GM19035 (cell line): Measurements from ENCODE around the gene CCDC57.

ENCODE experiments used
- ATAC-seq: cut with Tn5 transposase; IDR thresholded peaks from one replicate; pipeline ENCODE4 v1.9.1; 2021; ENCODE audit not compliant: unreplicated experiment

The CCDC57 gene

DNA sequence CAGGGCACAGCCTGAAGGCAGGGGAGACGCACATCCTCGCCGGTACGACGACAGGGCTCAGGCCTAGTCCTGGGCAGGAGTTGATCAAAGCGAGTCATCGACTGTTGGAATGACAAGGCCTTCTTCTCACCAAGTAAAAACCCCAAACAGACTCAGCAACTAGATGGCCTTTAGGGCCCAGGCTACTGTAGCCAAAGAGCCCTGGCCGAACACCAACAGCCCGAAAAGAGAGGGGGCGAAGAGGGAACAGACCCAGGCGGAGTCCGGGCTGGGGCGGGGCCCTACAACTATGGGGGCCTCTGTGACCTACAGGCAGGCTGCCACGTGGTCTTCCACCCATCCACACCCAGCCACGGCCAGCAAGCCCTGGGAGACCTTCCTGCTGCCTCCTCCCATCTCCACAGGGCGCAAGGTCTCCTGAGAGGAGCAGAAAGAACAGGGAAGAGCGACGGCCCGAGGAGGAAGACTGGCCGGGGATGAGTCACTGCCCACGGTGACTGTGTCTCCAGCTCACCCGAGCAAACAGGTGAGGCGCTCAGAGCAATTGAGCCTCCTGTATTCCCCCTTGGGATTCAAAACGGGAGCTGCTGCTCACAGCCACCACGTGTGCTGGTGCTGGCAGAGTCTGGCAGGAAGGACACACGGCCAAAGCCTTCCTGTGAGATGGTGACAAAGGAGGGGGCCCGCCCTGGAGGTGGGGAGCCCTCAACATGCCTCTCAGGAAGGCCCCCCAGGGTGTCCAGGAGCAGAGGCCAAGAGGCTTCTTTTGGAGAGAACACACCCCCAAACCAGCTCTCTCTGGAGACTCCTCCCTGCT is 33.9 kb upstream of the CCDC57 start:
- no peak for ATAC-seq

DNA sequence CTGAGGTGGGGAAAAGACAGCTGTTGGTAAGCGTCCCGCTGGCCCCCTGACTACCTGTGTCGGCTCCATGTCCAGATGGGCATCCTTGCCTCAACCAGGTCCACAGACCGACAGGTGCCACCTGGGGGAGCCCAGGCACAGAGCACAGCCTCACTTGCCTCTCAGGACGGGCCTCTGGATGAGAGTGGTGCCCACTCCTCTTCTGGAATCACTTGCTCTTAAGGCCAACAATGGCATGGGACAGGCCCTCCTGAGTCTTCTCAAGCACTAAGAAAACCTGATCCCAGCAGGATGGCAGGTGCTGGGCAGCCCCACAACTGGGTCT is 33.4 kb upstream of the CCDC57 start:
- no peak for ATAC-seq

DNA sequence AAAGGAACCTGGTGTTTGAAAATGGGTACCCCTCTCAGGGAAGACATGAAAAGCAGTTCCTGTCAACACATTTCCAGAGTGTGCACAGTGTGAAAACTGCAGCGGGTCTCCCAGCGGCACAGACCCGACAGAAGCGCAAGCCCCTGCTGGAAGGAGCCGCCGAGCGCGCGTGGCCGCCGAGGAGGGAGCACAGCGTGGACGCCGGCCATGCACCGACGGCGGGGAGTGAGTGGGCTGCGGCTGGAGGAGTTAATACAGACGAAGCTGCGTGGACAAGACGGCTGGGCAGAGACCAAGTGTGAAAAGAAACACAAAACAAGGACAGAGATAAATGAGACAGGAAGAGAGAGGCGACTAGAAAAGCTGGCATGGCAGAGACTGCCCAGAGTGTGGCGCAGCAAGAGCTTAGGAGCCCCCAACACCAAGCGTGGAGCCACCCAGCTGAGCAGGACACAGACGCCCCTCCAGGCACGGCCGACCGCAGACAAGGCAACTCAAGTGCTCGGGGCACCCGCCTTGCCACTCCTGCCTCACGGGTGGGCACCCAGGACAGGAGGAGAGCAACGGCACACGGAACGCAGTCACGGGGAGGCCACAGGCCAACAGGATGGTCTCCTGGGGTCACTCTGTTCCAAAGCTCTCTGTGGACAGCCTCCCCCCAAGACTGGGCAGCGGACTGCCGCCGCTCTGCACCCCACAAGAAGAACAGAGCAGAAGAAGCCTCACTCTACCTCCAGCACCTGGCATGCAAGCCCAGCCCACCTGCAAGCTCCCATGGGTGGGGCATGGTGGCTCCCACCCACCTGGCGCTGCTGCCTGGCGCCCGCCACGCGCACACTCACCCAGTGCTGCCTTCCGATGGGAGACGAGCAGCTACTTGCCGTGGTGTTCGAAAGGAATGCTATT is 32.7 kb upstream of the CCDC57 start:
- no peak for ATAC-seq

DNA sequence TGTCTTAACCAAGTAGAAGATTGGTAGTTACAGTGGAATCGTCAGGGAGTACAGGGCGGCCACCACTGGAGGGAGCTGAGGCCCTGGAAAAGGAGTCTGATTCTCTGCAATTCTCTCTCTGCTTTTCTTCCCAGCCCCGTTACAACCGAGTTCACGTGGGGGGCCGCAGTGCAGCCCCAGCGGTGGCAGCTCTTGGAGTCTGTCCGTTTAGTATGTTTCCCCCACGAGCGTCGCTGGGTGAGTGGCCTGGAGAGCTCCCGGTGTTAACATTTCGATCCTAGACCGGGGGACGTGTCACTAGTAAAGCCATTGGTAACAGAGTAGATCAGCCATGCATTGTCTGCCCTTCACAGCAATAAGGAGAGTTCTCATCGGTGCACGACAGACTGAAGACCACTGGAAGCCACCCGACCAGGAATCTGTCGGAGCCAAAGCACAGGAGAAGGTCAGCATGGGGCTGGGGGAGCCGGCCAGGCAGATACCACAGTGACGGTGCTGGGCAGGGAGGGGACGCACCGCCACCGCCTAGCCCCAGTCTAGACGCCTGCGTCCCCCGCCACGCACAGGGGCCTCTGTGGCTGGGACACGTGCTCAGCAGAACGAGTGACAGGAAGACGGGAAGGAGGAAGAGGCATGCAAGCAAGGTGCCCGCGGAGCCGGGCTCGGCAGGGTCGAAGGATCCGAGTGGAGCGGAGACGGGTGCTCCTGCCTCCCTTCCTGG is 31.9 kb upstream of the CCDC57 start:
- no peak for ATAC-seq

DNA sequence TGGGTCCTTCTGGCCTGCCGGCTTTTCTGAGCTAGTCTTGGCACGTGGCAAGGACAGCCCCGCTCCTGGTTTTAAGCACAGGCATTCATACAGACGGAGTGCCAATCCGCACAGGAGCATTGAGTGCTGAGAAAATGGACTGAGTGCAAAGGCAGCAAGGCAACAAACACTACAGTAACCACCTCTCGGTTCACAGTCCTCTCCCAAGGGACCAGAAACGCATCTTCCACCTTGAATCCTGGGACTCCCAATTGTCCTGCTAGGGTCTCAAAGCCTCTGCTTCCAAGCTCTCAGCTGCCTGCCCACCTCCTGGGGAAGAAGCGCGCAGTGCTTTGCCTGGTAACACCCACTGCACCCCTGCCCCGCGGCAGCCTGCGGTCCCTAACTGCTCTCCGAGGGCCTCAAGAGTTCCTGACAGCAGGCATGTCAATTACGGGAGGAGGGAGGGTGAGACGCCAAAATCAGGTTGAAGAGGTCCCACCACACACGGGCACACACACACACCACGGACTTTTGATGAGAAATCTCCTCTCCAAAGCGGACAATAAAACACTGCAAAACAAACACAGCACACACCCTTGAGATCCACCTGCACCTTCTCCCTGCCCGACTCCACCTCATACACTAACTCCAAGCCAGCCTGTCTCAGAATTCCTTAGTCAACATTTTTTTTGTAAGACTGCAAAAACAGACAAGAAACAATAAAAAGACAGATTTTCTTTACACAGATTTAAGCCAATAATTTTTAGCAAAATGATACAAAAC is 31.2 kb upstream of the CCDC57 start:
- no peak for ATAC-seq

DNA sequence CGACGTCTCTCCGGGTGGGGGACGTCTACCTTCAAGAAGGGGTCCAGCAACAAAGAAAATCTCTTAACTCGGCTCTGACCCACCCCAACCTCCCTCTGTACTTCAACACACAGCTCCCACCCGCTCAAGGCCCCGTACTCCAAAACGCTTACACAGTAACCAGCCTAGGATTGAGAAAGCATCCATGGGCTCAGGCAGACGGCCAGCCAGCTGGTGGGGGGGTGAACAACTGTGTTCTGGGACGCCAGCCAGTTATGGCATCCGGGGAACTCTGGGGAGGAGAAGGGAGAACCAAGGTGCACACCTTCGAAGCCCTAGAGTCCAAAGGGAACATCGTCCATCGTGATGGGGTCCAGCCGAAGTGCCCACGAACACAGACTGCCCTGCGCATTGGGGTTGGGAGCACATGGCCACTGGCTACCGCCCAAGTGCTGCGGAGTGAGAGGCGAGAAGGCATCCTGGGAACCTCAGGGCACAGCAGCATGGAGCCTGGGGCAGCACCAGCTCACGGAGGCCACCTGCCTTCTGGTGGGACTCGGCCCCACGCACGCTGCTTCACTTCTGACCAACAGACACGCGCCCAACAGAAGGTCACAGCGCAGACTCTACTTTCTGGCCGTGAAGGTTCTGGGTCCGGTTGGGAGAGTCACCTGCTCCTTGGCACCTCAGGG is 30.5 kb upstream of the CCDC57 start:
- no peak for ATAC-seq

DNA sequence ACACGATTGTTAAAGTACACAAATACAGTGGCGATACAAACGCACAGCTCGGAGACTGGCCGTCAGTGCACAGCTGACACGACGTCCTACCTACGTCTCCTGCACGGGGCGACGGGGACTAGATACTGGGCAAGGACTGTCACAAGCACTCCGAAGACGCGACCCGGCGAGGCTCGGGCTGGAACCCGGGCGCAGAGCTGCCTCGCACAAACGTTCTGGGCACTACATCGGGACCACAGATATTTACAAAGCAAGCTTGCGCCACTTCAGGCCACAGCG is 30.0 kb upstream of the CCDC57 start:
- no peak for ATAC-seq

DNA sequence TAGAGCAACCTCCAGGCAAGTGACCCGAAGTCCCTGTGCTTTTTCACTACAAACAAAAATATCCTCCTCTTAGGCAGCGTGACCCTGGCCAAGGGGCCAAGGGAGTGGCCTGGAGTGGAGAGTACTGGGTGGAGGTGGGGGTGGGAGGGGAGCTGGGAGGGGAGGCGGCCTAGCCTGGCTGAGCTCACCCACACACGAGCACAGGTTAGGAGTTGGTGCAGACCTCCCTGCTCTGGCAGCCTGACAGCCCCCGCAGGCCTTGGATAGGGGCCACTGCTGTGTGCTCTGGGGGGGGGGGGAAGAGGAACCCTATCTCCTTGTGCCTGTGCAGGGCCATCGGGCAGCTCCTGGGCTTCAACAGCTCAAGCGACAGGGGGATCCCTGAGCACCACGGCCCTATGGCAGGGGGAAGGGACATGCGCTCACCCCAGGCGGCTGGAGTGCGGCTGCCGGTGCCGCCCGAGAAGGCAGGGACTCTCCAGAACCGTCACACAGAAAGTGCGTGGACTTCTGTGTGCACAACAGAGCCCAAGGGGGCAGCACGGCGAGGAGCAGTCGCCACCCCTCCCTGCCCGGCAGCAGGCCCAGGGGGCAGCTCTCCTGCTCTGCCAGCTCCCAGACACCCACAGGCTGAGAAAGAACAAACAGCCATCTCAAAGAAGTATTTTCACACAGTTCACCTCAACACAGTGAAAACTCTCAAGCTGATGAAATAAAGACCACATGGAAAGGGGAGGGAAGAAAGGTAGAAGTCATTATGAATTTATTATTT is 29.5 kb upstream of the CCDC57 start:
- ATAC-seq: no peak

DNA sequence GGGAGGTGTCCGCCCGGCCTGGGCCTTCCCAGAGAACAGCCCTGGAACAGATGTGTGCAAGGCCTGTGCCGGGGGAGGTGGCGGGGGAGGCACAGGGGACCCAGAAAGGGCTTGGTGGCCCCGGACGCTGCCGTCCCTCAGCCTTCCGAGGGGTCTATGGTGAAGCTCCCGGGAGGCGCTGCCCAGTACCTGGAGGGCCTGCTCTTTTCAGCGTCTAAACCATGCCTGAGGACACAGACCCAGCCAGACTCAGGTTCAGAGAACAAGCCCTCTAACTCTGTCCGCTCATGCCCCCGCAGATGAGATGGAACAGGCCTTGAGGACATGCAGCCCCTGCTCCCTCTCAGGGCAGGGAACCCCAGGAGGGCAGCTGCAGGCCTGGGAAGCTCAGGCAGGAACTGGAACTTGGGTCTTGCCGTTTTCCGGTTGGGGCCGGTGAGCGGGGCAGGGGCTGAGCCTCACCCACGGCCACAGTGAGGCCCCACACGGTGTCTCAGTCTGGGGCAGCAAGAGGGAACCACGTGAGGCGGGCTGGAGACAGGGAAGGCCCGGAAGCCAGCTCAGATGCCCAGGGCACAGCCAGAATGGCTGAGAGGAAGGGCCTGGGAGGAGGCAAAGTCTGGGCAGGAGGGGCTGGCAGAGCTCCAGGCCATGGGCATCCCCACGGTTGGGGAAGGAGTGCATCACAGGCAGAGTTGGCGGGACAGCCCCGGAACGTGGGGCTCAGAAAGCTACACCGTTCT is 28.7 kb upstream of the CCDC57 start:
- no peak for ATAC-seq

DNA sequence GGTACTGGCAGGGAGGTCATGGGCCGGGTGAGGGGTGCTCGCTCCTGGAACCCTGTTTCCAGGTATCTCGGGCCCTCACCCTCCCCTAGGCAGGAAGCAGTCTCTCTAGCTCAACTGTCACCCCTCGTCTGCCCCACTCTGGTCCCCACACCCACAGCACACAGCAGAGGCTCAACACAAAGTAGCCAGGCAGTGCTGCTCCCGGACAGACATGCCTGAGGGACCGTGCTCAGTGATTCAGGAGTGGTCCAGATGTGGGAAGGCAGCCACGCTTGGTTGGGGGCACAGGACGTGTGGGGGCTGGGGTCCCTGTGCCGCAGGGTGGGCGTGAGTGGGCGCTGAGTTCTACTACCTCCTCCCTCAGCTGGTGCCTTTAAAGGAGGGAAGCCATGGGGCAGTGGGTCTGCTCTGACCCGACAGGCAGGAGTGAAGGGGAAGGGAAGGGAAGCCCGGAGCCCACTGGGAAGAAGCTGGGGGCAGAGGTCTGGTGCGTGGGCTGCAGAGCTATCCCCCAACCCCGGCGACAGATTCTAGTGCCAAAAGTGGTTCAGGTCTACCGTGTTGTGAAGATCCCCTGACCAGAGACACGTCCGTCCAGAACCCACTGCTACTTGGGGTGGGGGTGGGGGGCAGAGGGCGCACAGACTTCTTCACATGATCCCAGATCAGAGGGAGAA is 28.0 kb upstream of the CCDC57 start:
- ATAC-seq: no peak

DNA sequence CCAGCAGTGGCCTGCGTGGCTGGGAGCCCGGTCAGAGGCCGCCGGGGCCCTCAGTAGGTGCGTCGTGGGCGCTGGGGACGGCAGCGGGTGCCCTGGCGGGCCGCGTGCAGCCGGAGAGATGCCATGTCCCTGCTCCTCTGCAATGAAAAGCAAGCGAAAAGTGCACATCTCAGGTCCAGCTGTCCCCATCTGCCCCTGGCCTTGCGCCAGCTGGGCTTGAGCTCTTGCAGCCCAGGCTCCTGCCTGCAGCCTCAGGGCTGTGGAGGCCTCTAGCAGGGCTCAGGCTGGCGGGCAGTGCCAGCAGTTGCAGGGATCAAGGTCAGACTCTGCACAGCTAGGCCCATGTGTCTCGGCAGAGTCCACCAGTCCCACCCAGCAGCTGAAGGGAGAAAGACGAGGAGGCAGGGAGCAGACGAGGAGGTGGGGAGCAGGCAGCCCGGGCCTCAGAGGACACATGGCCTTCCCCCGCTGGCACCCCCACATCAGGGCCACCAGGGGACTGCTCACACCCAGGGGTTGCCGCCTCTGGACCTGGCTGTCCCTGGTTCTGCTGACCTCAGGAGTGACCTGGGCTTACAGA is 27.4 kb upstream of the CCDC57 start:
- ATAC-seq: no peak

DNA sequence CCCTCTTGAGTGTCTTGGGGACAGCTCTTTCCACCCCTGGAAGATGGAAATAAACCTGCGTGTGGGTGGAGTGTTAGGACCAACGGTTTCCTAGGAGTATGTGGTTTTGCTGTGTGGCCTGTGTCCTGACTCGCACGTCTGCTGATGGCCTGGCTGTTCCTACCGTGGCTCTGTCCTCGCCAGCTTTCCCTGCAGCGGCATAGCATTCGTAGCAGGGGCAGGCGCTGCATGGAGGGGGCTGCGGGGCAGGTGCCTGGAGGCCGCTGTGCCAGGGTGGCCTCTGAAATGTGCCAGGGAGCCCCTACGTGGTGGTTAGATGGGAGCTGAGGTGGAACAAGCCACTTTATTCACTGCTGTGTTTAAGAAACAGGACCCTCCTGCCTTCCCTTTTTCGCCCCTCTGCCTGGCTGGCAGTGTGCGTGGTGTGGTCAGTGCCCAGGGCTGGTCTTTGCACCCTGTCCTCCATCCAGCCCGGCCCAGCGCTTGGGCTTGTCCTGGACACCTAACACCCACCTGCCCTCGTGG is 26.8 kb upstream of the CCDC57 start:
- no peak for ATAC-seq

DNA sequence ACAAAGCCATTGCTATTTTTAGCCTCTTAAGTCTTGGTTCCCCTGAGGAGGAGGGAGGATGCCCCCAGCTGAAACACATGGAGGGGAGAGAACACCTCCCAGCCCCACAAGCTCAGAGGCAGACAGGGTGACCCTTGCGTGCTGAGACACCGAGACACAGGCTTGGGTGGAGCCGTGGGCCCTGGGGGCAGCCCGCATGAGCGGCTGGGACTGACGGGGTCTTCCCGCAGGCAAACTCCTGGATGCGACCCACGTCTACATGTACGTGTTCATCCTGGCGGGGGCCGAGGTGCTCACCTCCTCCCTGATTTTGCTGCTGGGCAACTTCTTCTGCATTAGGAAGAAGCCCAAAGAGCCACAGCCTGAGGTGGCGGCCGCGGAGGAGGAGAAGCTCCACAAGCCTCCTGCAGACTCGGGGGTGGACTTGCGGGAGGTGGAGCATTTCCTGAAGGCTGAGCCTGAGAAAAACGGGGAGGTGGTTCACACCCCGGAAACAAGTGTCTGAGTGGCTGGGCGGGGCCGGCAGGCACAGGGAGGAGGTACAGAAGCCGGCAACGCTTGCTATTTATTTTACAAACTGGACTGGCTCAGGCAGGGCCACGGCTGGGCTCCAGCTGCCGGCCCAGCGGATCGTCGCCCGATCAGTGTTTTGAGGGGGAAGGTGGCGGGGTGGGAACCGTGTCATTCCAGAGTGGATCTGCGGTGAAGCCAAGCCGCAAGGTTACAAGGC is 26.0 kb upstream of the CCDC57 start:
- ATAC-seq: no peak

DNA sequence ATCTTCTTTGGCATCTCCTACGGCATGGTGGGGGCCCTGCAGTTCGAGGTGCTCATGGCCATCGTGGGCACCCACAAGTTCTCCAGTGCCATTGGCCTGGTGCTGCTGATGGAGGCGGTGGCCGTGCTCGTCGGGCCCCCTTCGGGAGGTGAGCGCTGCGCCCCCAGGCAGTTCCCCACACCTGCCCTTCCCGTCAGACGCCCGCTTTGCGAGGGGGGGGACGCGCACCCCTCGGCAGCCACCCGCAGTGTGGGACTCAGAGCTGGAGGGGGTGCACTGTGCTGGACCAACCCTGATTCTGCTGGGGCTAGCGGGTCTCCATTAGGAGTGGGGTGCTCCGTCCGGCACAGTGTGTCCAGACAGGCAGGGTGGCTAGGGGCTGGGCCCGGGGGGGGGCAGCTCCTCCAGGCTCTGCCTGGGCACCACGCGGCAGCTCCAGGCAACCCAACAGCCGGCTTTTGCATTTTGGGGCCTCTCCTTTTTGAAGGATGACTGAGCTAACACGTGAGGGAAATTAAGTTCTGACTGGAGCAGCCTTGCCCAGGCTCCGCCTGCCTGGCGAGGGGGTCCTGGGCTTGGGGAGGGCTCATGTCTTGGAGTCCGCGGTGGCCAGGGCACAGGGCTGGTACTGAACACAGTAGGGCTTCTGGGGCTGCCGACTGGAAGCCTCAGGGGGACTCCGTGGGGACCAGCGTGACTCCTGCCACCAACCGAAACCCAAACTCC is 25.3 kb upstream of the CCDC57 start:
- ATAC-seq: no peak

DNA sequence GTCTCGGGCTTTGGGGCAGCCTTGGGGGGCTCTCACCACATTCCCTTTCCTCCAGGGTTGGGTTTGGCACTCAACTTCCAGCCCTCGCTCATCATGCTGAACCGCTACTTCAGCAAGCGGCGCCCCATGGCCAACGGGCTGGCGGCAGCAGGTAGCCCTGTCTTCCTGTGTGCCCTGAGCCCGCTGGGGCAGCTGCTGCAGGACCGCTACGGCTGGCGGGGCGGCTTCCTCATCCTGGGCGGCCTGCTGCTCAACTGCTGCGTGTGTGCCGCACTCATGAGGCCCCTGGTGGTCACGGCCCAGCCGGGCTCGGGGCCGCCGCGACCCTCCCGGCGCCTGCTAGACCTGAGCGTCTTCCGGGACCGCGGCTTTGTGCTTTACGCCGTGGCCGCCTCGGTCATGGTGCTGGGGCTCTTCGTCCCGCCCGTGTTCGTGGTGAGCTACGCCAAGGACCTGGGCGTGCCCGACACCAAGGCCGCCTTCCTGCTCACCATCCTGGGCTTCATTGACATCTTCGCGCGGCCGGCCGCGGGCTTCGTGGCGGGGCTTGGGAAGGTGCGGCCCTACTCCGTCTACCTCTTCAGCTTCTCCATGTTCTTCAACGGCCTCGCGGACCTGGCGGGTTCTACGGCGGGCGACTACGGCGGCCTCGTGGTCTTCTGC is 24.6 kb upstream of the CCDC57 start:
- ATAC-seq: no peak
